SU-DHL-6 (cell line): ENCODE results near the gene ZDHHC11B.
"Not testable (repeated sequence)": the region's sequence is repeated elsewhere in the genome, so short reads cannot be mapped to it uniquely, and the experiment has no call there.

Source experiments
- H2AFZ ChIP-seq: fragments of 200-600 bp; sonication (generic); 2 replicates; pipeline ENCODE4 v1.6.1; 2014; ENCODE audit warnings: low read depth, mild to moderate bottlenecking, moderate library complexity, mixed read lengths, antibody characterized with exemption, low read length; ENCODE audit not compliant: severe bottlenecking
- H3F3A ChIP-seq: fragments of 200-600 bp; shearing (Covaris generic); 2 replicates; pipeline ENCODE4 v1.6.0; 2016; ENCODE audit warnings: antibody characterized with exemption, mild to moderate bottlenecking; ENCODE audit not compliant: insufficient read depth
- H3K27ac ChIP-seq: fragments of 200-600 bp; sonication (generic); 2 replicates; pipeline ENCODE4 v1.5.1; 2016; ENCODE audit warnings: low read depth, mild to moderate bottlenecking, low read length, moderate library complexity, mixed read lengths
- H3K27me3 ChIP-seq: fragments of 200-600 bp; sonication (generic), shearing (Covaris generic); 2 replicates; pipeline ENCODE4 v1.6.0; 2014; ENCODE audit warnings: mild to moderate bottlenecking, low read length
- H3K36me3 ChIP-seq: fragments of 200-600 bp; sonication (generic); 2 replicates; pipeline ENCODE4 v1.6.1; 2014; ENCODE audit warnings: mild to moderate bottlenecking, low read length, mixed read lengths
- H3K4me2 ChIP-seq: fragments of 300-600, 200-600 bp; shearing (Covaris generic), sonication (generic); 2 replicates; pipeline ENCODE4 v1.6.0; 2014; ENCODE audit warnings: low read length, low read depth, mild to moderate bottlenecking; ENCODE audit not compliant: poor library complexity, severe bottlenecking
- H3K4me3 ChIP-seq: fragments of 200-600 bp; sonication (generic); 2 replicates; pipeline ENCODE4 v1.5.1; 2014; ENCODE audit warnings: antibody characterized with exemption, low read length, mild to moderate bottlenecking, mixed read lengths; ENCODE audit not compliant: insufficient read depth, poor library complexity, severe bottlenecking
- H3K79me2 ChIP-seq: fragments of 200-600 bp; sonication (generic); 2 replicates; pipeline ENCODE4 v1.6.1; 2014; ENCODE audit warnings: mild to moderate bottlenecking, low read length, moderate library complexity; ENCODE audit not compliant: insufficient read depth
- H3K9ac ChIP-seq: fragments of 200-600 bp; sonication (generic); 2 replicates; pipeline ENCODE4 v1.7.0; 2014; ENCODE audit warnings: mild to moderate bottlenecking, low read length
- H3K9me2 ChIP-seq: fragments of 200-600 bp; sonication (generic); replicated peaks from 2 replicates; pipeline ENCODE4 v1.6.1; 2014; ENCODE audit warnings: low read length; ENCODE audit not compliant: insufficient read depth
- H3K9me3 ChIP-seq: fragments of 200-600 bp; sonication (generic); 2 replicates; pipeline ENCODE4 v1.6.1; 2014; ENCODE audit warnings: low read length, mixed read lengths; ENCODE audit not compliant: insufficient read depth
- H4K20me1 ChIP-seq: fragments of 200-600 bp; sonication (generic); 2 replicates; pipeline ENCODE4 v1.6.1; 2014; ENCODE audit warnings: low read depth, mild to moderate bottlenecking, antibody characterized with exemption, low read length, moderate library complexity, mixed read lengths

The ZDHHC11B gene

DNA sequence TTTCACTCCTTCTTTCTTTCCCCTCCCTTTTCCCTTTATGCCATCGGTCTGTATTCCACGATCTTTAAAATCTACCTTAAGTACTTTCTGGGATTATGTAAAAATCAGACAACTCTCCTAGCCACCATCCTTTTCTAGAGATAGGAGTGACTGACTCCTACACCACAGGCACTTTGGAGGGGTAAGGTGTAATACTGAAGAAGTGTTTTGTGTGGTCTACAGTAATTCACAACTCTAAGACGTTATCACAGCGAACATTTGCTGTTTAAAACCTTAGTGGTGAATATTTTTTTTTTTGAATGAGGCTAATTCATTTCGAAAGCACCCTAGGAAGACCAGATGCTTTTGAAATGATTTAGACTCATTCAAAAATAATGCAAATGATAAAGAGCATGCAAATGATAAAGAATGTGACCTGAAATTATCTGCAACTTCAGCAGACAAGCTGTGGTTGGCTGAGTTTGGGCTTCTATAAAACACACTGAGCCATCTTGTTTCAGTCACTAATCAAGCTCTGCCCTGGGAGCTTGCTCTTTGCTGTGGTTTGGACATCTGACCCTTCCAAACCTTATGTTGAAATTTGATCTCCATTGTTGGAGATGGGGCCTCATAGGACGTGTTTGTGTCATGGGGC, 14.1 kb upstream of the ZDHHC11B start:
- not testable (repeated sequence) for H4K20me1 ChIP-seq, H2AFZ ChIP-seq, H3K4me3 ChIP-seq, H3K27ac ChIP-seq, H3K79me2 ChIP-seq, H3K9me2 ChIP-seq, H3K36me3 ChIP-seq, H3K4me2 ChIP-seq, H3K9ac ChIP-seq, H3K27me3 ChIP-seq, H3F3A ChIP-seq, H3K9me3 ChIP-seq

DNA sequence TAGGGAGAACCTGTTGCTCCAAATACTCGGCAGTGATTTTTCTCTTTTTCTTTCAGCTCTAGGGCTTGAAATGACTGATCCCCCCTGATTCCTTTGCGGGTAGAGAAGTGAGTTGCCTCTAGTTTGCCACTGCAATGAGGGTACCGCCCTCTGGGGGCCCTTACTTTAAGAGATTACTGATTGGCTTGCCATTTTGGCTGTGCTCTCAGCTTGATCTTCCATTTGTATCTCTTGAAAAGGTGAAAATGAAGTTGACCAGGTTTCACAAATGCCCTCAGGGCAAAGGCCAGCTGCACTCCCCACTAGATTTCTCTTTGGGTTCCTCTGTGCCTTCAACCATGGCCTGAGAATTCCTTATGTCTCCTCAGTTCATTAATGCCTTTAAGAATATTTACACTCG, 13.5 kb upstream of the ZDHHC11B start:
- H3K4me2 ChIP-seq, H3K9me2 ChIP-seq: not testable (repeated sequence)

DNA sequence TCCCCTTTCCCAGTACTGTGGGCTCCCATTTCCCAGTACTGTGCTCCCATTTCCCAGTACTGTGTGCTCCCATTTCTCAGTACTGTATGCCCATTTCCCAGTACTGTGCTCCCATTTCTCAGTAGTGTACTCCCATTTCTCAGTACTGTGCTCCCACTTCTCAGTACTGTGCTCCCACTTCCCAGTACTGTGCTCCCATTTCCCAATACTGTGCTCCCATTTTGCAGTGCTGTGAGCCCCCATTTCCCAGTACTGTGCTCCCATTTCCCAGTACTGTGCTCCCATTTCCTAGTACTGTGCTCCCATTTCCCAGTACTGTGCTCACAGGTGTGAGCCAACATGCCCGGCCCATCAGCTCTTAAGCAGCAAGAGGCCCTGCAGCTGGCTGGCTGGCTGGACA, 11.3 kb upstream of the ZDHHC11B start:
- not testable (repeated sequence) for H3K9me2 ChIP-seq, H3K4me3 ChIP-seq, H4K20me1 ChIP-seq, H3K4me2 ChIP-seq, H3K9me3 ChIP-seq, H3K27ac ChIP-seq, H3K27me3 ChIP-seq, H3K9ac ChIP-seq, H3K36me3 ChIP-seq, H3F3A ChIP-seq, H3K79me2 ChIP-seq, H2AFZ ChIP-seq

More for the DNA sequence above, 13.5 kb upstream of the ZDHHC11B start:
- H3K9me3 ChIP-seq, H3K79me2 ChIP-seq, H3K4me3 ChIP-seq, H3K9ac ChIP-seq, H3K36me3 ChIP-seq, H2AFZ ChIP-seq, H3K27me3 ChIP-seq, H4K20me1 ChIP-seq, H3K27ac ChIP-seq, H3F3A ChIP-seq: not testable (repeated sequence)

DNA sequence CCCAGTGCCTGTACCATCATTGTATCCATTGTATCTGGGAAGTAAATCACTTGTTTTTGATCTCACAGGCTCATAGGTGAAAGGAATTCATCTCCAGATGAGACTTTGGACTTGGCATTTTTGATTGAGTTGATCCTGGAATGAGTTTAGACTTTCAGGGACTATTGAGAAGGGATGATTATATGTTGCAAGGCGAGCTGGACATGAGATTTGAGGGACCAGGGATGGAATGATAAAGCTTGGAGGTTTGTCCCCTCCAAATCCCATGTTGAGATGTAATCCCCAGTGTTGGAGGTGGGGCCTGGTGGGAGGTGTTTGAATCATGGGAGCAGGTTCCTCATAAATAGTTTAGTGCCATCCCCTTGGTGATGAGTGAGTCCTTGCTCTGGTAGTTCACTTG, 10.4 kb upstream of the ZDHHC11B start:
- H3K79me2 ChIP-seq, H3K9me3 ChIP-seq, H3K36me3 ChIP-seq, H3K9ac ChIP-seq, H3K9me2 ChIP-seq, H3K27ac ChIP-seq, H4K20me1 ChIP-seq, H3K4me3 ChIP-seq, H3F3A ChIP-seq, H3K4me2 ChIP-seq, H2AFZ ChIP-seq, H3K27me3 ChIP-seq: not testable (repeated sequence)

DNA sequence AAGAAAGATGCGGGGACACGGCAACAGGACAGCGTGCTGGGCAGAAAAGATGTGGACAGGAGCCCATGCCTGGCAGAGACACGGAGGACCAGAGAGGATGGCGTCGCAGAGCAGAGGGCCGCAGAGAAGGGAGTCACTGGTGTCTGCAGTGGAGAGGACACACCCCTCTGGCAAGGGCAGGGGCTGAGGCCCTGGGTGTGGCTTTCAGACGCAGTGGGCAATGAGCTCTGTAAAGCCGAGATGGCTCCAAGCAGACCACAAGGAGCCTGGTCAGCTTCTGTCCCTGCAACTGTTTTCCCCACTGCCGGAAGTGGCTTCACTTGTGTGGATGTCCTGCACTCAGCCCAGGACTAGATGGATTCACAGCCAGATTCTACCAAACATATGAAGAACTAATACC, 4.2 kb upstream of the ZDHHC11B start:
- not testable (repeated sequence) for H2AFZ ChIP-seq, H3F3A ChIP-seq, H3K4me3 ChIP-seq, H3K9me3 ChIP-seq, H3K4me2 ChIP-seq, H3K36me3 ChIP-seq, H3K79me2 ChIP-seq, H3K9me2 ChIP-seq, H3K9ac ChIP-seq, H4K20me1 ChIP-seq, H3K27ac ChIP-seq, H3K27me3 ChIP-seq

DNA sequence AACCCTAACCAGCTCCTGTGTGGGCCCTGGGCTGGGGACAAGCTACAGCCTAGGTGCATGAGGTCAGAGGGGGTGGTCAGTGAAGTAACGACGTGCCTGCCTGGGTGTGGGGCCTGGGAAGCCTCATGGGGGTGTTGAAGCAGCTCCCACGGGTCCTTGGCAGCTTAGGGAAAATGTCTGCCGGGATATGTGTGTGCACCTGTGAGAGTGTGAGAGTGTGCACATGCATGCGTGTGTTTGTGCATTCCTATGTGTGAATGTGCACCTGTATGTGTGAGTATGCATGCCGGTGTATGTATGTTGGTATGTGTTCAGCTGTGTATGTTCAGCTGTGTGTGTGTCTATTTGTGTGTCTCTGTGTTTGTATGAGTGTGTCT, 3.3 kb upstream of the ZDHHC11B start:
- not testable (repeated sequence) for H3K36me3 ChIP-seq, H4K20me1 ChIP-seq, H3K4me2 ChIP-seq, H3K9ac ChIP-seq, H3K79me2 ChIP-seq, H3K27ac ChIP-seq, H3K9me2 ChIP-seq, H3K27me3 ChIP-seq, H3K4me3 ChIP-seq, H3K9me3 ChIP-seq, H2AFZ ChIP-seq, H3F3A ChIP-seq

DNA sequence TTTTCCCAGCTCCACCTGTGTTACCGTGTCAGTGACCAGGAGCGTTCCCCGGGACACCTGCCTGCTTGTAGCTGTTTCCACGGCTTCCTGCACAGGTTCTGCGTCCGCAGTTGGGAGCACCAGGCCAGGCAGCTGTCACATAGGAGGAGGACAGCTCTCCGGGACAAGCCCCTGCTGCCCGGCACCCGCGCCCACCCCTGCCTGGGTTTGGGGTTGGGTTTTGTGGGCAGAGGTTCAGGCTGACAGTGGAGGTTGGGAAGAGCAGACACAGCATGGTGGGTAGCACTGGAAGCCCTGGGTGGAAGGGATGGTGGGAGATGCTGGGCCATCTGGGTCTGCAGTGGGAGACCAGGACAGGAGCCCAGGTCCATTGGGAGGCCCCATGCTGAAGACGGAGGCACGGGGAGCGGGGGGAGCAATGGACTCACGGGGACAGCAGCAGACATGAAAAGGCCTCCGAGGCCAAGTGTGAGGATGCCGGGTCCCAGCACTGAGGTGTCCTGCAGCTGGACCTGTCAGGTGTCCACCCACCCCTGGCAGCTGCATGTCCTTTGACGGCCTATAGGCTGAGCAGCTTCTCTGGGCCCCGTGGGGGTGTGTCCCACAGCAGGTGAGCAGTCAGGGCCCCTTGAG, 2.8 kb upstream of the ZDHHC11B start:
- H3K9me3 ChIP-seq, H3F3A ChIP-seq, H3K9ac ChIP-seq, H3K27me3 ChIP-seq, H3K79me2 ChIP-seq, H3K27ac ChIP-seq, H3K9me2 ChIP-seq, H3K4me2 ChIP-seq, H2AFZ ChIP-seq, H3K4me3 ChIP-seq, H4K20me1 ChIP-seq, H3K36me3 ChIP-seq: not testable (repeated sequence)

DNA sequence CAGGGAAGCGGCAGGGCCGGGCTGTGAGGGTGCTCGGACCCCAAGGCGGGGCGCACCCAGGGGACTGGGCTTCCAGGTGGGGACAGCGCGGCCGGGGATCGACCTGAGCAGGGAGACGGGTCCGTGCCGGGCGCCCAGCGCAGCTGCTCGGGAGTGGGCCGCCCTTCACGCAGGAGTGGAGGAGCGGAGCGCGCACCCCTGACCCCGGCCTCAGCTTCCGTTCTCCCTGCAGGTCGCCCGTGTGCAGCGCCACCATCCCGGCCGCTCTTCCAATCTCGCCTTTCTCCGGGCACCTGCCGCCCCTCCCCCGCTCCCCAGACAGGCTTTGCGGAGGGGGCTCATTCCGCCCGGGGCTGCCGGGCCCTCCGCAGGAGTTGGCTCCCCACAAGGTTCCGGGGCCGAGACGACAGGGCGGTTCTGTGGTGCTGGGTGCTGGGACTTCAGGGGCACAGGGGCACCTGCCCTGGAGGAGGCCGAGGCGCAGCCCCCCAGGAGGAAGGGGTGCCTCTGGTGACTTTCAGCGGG, 714 bp upstream of the ZDHHC11B start:
- H3K27ac ChIP-seq, H3K79me2 ChIP-seq, H2AFZ ChIP-seq, H3K27me3 ChIP-seq, H3K9me2 ChIP-seq, H3K4me3 ChIP-seq, H4K20me1 ChIP-seq, H3F3A ChIP-seq, H3K9me3 ChIP-seq, H3K36me3 ChIP-seq: not testable (repeated sequence)
- Histone ChIP-seq H3K4me2 (peak overlapping the region; percentile 57), H3K9ac (peak overlapping the region; percentile 43)
